Measurements from ENCODE around the gene ALDH1A2.

The ALDH1A2 gene

DNA sequence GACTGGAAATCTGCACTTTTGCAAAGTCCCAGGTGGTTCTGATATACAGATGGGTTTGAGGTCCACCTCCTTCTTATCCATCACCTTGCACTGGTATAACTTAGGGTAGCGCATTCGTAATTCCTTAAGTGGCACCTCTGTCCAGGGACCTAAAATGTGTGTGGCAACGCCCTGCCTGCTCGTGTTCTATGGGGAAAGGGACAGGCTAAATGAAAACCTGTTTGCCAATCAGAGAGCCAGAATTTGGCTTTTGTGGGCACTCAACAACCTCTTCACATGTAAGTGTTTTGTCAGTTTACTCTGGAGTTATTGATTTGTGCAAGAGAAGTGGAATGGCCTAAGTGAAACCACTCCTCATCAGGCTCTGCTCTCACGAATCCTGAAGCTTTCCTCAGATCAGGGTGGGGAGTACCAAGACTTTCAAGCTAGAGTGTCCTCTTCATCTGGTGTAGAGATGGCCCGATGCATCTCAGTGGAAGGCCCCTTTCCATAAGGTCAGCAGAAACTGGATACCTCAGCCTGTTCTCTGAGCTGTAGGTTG is 138.3 kb downstream of the ALDH1A2 start:
- intact Hi-C loops (cut with DNase I; ENCODE audit: low total_unique reads) = no loop called here
- no peak for TF ChIP-seq CTCF (IDR thresholded peaks at IDR 0.05)
- H3K27me3 ChIP-seq = no peaks in the 10 kb centered on the region
- no peak overlapping the region for H3K27ac ChIP-seq
- DNase-seq = no peak
- no peaks in the 10 kb centered on the region for H3K36me3 ChIP-seq
- no peak overlapping the region for H3K4me3 ChIP-seq
- H3K9me3 ChIP-seq = no peaks in the 10 kb centered on the region
- H3K4me1 ChIP-seq = peaks cover 0 to 29% (median 20%) of the 10 kb centered on the region in 4 donors

DNA sequence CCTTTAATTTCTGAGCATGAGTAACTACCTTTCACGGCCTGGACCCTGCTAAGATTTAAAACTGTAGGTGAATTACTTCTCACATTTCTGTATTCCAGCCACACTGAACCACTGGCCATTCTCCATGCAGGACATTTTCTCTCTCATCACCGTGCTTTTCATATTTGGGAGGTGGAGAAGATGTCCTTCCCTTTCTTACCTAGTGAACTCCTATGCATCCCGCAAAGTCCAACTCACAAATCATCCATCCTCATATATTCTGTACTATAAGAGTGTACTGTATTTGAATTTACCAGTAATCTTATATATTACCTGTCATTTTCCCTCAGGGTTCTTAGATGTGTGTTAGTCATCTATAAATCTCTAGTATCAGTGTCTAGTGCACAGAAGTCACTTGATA is 139.9 kb downstream of the ALDH1A2 start:
- Histone ChIP-seq H3K9me3 (no peaks in the 10 kb centered on the region), H3K36me3 (no peaks in the 10 kb centered on the region), H3K4me1 (peaks cover 0 to 43% (median 21%) of the 10 kb centered on the region in 4 donors), H3K27me3 (no peaks in the 10 kb centered on the region), H3K4me3 (no peak overlapping the region), H3K27ac (no peak overlapping the region)
- TF ChIP-seq CTCF (IDR thresholded peaks at IDR 0.05) = no peak
- DNase-seq = no peak
- intact Hi-C loops (cut with DNase I; ENCODE audit: low total_unique reads) = no loop called here

DNA sequence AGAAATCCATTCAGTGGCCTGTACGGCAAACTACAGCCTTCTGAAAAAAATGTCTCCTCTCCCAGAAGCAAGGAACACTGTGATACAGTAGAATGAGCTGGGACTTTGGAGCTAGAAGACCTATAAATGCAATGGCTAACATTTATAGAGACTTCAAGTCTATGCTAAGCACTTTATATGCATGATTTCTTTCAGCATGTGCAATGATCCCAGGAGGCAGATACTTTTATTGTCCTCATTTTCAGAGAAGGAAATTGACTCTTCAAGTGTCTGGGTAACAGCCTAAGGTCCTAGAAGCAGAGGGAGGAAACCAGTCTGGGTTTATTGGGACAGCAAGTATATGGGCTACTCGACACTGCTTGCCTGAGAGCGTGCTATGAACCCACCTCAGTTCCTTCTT is 140.9 kb downstream of the ALDH1A2 start:
- Histone ChIP-seq H3K27me3 (no peaks in the 10 kb centered on the region), H3K36me3 (no peaks in the 10 kb centered on the region), H3K4me1 (peaks cover 0 to 43% (median 21%) of the 10 kb centered on the region in 4 donors), H3K9me3 (no peaks in the 10 kb centered on the region), H3K4me3 (no peak overlapping the region), H3K27ac (no peak overlapping the region)
- DNase-seq = no peak
- no peak for TF ChIP-seq CTCF (IDR thresholded peaks at IDR 0.05)
- intact Hi-C loops (cut with DNase I; ENCODE audit: low total_unique reads) = no loop called here

- Histone ChIP-seq H3K27ac (peak overlapping the region; percentile 24 to 60), H3K36me3 (no peaks in the 10 kb centered on the region), H3K9me3 (no peaks in the 10 kb centered on the region), H3K4me3 (no peak overlapping the region), H3K27me3 (no peaks in the 10 kb centered on the region), H3K4me1 (peaks cover 0 to 43% (median 21%) of the 10 kb centered on the region in 4 donors)
- intact Hi-C loops (cut with DNase I; ENCODE audit: low total_unique reads) = no loop called here
- peak; percentile 53 to 72 for DNase-seq
- TF ChIP-seq CTCF (IDR thresholded peaks at IDR 0.05) = no peak
Measured at GRCh38 chr15:57923750-57924149, 141.8 kb downstream of the ALDH1A2 start.

GRCh38 chr15:57923306-57923705 is 142.2 kb downstream of the ALDH1A2 start:
- Histone ChIP-seq H3K36me3 (no peaks in the 10 kb centered on the region), H3K27ac (peak overlapping the region; percentile 24 to 60), H3K4me3 (no peak overlapping the region), H3K27me3 (no peaks in the 10 kb centered on the region), H3K9me3 (no peaks in the 10 kb centered on the region), H3K4me1 (peaks cover 0 to 43% (median 21%) of the 10 kb centered on the region in 4 donors)
- no peak for TF ChIP-seq CTCF (IDR thresholded peaks at IDR 0.05)
- intact Hi-C loops (cut with DNase I; ENCODE audit: low total_unique reads) = no loop called here
- DNase-seq = peak in 1 of 2 donors; percentile 38

GRCh38 chr15:57922776-57923175 is 142.7 kb downstream of the ALDH1A2 start:
- H3K27me3 ChIP-seq = no peaks in the 10 kb centered on the region
- H3K4me3 ChIP-seq = no peak overlapping the region
- H3K9me3 ChIP-seq = no peaks in the 10 kb centered on the region
- intact Hi-C loops (cut with DNase I; ENCODE audit: low total_unique reads) = no loop called here
- TF ChIP-seq CTCF (IDR thresholded peaks at IDR 0.05) = no peak
- H3K36me3 ChIP-seq = no peaks in the 10 kb centered on the region
- DNase-seq = no peak
- H3K27ac ChIP-seq = peak overlapping the region; percentile 18 to 60
- peaks cover 0 to 43% (median 21%) of the 10 kb centered on the region in 4 donors for H3K4me1 ChIP-seq

Data from tibial artery (tissue), 4 donors.